Measurements from ENCODE around the gene C1orf159. TPM values are rescaled to one million over a fixed set of nuclear protein-coding genes. Genes with fewer than 3 reads are reported as not detected.

C1orf159 gene
- total and polyA plus RNA-seq, 2 experiments from 2014 or later, result 9.6 to 21.5 TPM

GRCh38 chr1:1148569-1148968, 32.7 kb upstream of the C1orf159 start:
- no peak for TF ChIP-seq ZNF114 (CRISPR knock-in tag; IDR thresholded peaks at IDR 0.05)
- no peak for TF ChIP-seq ZNF462 (CRISPR knock-in tag; IDR thresholded peaks at IDR 0.05)
- no peak for TF ChIP-seq CTCF (conservative IDR thresholded peaks at IDR 0.05; ENCODE audit: low read depth in 2 of 2)
- TF ChIP-seq EZH2 (IDR thresholded peaks at IDR 0.05; ENCODE audit: low read depth, unreplicated experiment), result no peak
- TF ChIP-seq CREB1 (CRISPR knock-in tag; IDR thresholded peaks at IDR 0.05; ENCODE audit: low read depth), result no peak
- no peak for TF ChIP-seq EZH2phosphoT487 (IDR thresholded peaks at IDR 0.05; ENCODE audit: unreplicated experiment)
- TF ChIP-seq NANOG (IDR thresholded peaks at IDR 0.05; ENCODE audit: borderline replicate concordance), result no peak
- TF ChIP-seq POLR2AphosphoS5 (IDR thresholded peaks at IDR 0.05; ENCODE audit: low read depth), result no peak
- TF ChIP-seq STAT1 (IDR thresholded peaks at IDR 0.05; ENCODE audit: unreplicated experiment), result no peak
- TF ChIP-seq JUNB (IDR thresholded peaks at IDR 0.05; ENCODE audit: unreplicated experiment), result no peak
- no peak for TF ChIP-seq ZNF331 (CRISPR knock-in tag; IDR thresholded peaks at IDR 0.05; ENCODE audit: low read depth)
- TF ChIP-seq REST (IDR thresholded peaks at IDR 0.05; ENCODE audit: unreplicated experiment), result no peak
- no peak for TF ChIP-seq ETS1 (IDR thresholded peaks at IDR 0.05)
- Histone ChIP-seq H3K4me3 (no peak overlapping the region), H3K9me2 (ENCODE audit: insufficient read depth) (no peaks in the 10 kb centered on the region), H3K4me2 (no peak overlapping the region), H3K36me3 (ENCODE audit: insufficient read depth) (no peaks in the 10 kb centered on the region; the same call in 1 of the 2 replicates), H3K4me1 (ENCODE audit: insufficient read depth) (no peaks in the 10 kb centered on the region), H3K27ac (ENCODE audit: low read depth) (no peak overlapping the region), H3K27me3 (ENCODE audit: insufficient read depth) (no peaks in the 10 kb centered on the region), H4K20me1 (replicated peaks; ENCODE audit: insufficient read depth) (no peaks in the 10 kb centered on the region), H2AFZ (no peak overlapping the region), H3K79me2 (replicated peaks; ENCODE audit: insufficient read depth) (no peaks in the 10 kb centered on the region), H3F3A (replicated peaks; ENCODE audit: low read depth) (0 out of 2 replicates have a peak, but pooled peaks cover 5% of the 10 kb centered on the region)
- Mint-ChIP-seq H3K36me3 (ENCODE audit: low read depth) (peaks cover 15% of the 10 kb centered on the region), H3K4me3 (no peak overlapping the region), H3K4me1 (no peaks in the 10 kb centered on the region; the same call in 2 of the 3 replicates), H3K9me3 (peaks cover 18% of the 10 kb centered on the region), H3K27me3 (ENCODE audit: insufficient read depth, low read depth, poor library complexity) (peaks cover 18% of the 10 kb centered on the region), H3K27ac (no peak overlapping the region)
- DNase-seq (ENCODE audit: low spot score), result no peak
- ATAC-seq, result peak; percentile 8
